Ishikawa (cell line): ENCODE measurements around the gene FAAP100.

Source experiments
- CEBPB ChIP-seq: IDR thresholded peaks from 2 replicates; pipeline ENCODE4 v1.6.1; 2012
- CREB1 ChIP-seq: IDR thresholded peaks from 2 replicates; pipeline ENCODE4 v1.6.1; 2012; ENCODE audit warnings: low read depth
- EGR1 ChIP-seq: IDR thresholded peaks from 2 replicates; pipeline ENCODE4 v1.6.1; 2012
- EP300 ChIP-seq: IDR thresholded peaks from 2 replicates; pipeline ENCODE4 v1.6.1; 2012; ENCODE audit warnings: borderline replicate concordance
- FOXM1 ChIP-seq: IDR thresholded peaks from 2 replicates; pipeline ENCODE4 v1.6.1; 2012; ENCODE audit warnings: low read depth, borderline replicate concordance
- NFIC ChIP-seq: IDR thresholded peaks from 2 replicates; pipeline ENCODE4 v1.6.1; 2012
- RAD21 ChIP-seq: IDR thresholded peaks from 2 replicates; pipeline ENCODE4 v1.6.1; 2012; ENCODE audit warnings: low read depth
- TAF1 ChIP-seq: IDR thresholded peaks from 2 replicates; pipeline ENCODE4 v1.6.1; 2012; ENCODE audit warnings: low read depth, mild to moderate bottlenecking
- TCF12 ChIP-seq: IDR thresholded peaks from 2 replicates; pipeline ENCODE4 v1.6.1; 2012; ENCODE audit warnings: low read depth
- TEAD4 ChIP-seq: IDR thresholded peaks from 2 replicates; pipeline ENCODE4 v1.6.1; 2012
- YY1 ChIP-seq: IDR thresholded peaks from 2 replicates; pipeline ENCODE4 v1.6.1; 2012; ENCODE audit warnings: low read depth
- ZBTB7A ChIP-seq: IDR thresholded peaks from 2 replicates; pipeline ENCODE4 v1.6.1; 2012; ENCODE audit warnings: low read depth
- TF ChIP-seq, protein P1 (sequence below): IDR thresholded peaks from 2 replicates; pipeline ENCODE4 v1.6.1; 2012
- TF ChIP-seq, protein P2 (sequence below): IDR thresholded peaks from 2 replicates; pipeline ENCODE4 v1.6.1; 2012; ENCODE audit warnings: low read depth, mild to moderate bottlenecking
- TF ChIP-seq, protein P3 (sequence below): IDR thresholded peaks from 2 replicates; pipeline ENCODE4 v1.6.1; 2012

FAAP100 gene

DNA sequence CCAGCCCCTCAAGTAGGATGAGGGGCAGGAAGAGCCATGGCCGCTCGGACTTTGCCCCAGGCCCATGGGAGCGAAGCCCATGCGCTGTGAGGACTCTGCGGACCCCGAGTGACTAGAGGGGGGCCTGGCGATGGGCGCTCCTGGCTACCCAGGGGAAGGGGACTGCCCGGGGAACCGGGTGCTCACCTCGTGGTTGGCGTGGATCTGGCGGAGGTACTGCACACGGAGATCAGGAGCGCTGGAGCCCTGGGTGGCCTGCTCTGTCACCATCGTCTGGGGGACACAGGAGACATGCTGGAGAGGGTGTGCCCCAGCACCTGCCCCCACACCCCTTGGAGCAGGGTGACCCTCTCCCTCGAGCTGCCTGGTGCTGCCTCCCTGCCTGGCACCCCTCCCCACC is 11.0 kb downstream of the FAAP100 start:
- TF ChIP-seq, protein P1, sequence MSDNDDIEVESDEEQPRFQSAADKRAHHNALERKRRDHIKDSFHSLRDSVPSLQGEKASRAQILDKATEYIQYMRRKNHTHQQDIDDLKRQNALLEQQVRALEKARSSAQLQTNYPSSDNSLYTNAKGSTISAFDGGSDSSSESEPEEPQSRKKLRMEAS = no peak
- no peak for TF ChIP-seq EP300
- no peak for TF ChIP-seq NFIC

DNA sequence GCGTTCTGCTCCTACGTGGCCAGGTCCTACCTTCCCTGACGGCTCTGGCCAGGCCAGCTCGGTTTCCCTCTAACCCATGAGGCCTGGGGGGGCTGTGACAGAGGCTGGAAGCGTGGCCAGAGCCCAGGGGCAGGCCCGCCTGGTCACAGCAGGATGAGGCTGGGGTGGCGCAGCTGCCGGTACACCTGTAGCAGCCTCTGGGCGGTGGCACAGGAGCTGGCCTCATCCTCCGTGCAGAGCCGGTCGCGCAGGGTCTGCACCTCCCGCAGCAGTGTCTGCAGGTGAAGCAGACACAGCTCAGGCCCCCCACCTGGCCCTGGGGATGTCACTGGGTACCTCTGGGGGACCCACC is 11.5 kb downstream of the FAAP100 start:
- TF ChIP-seq, protein P2, sequence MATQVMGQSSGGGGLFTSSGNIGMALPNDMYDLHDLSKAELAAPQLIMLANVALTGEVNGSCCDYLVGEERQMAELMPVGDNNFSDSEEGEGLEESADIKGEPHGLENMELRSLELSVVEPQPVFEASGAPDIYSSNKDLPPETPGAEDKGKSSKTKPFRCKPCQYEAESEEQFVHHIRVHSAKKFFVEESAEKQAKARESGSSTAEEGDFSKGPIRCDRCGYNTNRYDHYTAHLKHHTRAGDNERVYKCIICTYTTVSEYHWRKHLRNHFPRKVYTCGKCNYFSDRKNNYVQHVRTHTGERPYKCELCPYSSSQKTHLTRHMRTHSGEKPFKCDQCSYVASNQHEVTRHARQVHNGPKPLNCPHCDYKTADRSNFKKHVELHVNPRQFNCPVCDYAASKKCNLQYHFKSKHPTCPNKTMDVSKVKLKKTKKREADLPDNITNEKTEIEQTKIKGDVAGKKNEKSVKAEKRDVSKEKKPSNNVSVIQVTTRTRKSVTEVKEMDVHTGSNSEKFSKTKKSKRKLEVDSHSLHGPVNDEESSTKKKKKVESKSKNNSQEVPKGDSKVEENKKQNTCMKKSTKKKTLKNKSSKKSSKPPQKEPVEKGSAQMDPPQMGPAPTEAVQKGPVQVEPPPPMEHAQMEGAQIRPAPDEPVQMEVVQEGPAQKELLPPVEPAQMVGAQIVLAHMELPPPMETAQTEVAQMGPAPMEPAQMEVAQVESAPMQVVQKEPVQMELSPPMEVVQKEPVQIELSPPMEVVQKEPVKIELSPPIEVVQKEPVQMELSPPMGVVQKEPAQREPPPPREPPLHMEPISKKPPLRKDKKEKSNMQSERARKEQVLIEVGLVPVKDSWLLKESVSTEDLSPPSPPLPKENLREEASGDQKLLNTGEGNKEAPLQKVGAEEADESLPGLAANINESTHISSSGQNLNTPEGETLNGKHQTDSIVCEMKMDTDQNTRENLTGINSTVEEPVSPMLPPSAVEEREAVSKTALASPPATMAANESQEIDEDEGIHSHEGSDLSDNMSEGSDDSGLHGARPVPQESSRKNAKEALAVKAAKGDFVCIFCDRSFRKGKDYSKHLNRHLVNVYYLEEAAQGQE = no peak
- TF ChIP-seq YY1 (no peak), CREB1 (no peak), NFIC (no peak), RAD21 (no peak), TCF12 (no peak), TAF1 (no peak), ZBTB7A (no peak), TEAD4 (no peak), EP300 (no peak), EGR1 (no peak), FOXM1 (no peak), CEBPB (no peak)
- TF ChIP-seq, protein P3, sequence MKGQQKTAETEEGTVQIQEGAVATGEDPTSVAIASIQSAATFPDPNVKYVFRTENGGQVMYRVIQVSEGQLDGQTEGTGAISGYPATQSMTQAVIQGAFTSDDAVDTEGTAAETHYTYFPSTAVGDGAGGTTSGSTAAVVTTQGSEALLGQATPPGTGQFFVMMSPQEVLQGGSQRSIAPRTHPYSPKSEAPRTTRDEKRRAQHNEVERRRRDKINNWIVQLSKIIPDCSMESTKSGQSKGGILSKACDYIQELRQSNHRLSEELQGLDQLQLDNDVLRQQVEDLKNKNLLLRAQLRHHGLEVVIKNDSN = no peak
- TF ChIP-seq, protein P1 = no peak

DNA sequence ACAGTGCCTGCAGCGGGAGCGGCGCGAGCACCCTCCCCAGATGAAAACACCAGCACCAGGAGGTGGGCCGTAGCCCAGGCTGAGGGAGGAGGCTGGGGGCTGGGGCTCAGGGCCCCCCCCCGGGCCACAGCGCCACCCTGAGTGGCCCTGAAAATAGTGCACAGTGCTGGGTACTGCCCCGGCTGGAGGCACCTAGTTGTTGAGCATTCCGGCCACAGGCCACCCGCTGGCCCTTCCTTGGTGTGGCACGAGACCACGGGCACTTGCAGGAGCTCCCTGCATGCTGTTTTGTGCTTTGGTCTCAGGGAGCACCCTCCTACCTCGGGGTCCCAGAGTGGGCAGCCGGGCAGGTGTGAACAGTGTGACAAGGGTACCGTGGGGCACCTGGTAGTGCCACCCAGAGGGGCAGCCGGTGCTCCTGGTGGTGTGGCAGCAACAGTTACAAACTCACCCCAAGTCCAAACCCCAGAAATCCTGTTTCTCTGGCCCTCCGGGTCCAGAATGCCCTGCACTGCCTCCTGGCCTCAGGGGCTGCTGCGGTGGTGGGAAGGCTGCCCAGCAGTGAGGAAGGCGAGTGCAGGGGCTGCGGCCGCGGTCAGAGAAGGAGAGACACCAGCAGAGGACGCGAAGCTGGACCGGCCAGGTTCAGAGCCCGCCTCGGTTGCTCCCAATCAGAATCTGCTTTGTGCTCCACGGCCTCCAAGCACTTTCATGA is 12.0 kb downstream of the FAAP100 start:
- TF ChIP-seq, protein P2 = no peak
- TF ChIP-seq FOXM1 (no peak), EP300 (no peak), TEAD4 (no peak), CEBPB (no peak), YY1 (no peak)

DNA sequence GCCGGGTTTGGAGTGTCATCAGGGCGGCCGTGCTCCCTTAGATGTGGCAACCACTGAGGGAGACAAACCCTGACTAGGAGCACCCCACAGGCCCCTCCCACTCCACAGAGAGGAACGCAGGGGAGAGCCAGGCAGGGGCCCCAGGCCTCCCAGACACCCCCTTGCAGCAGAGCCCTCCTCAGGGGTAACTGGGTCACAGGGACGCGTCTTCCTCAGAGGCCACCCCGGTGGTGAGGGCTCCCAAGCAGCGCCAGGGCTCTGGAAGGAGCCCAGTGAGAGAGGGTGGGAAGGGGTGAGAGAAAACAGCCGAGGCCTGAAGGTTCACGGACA is 12.6 kb downstream of the FAAP100 start:
- no peak for TF ChIP-seq CEBPB
- TF ChIP-seq RAD21 = no peak
- TF ChIP-seq, protein P2 = no peak
- no peak for TF ChIP-seq EGR1
- TF ChIP-seq TEAD4 = no peak
- TF ChIP-seq CREB1 = no peak
- no peak for TF ChIP-seq NFIC
- TF ChIP-seq TAF1 = no peak
- no peak for TF ChIP-seq TCF12
- TF ChIP-seq, protein P3 = no peak
- TF ChIP-seq, protein P1 = no peak
- TF ChIP-seq ZBTB7A = no peak
- TF ChIP-seq FOXM1 = no peak
- no peak for TF ChIP-seq EP300
- TF ChIP-seq YY1 = no peak
